B cell (primary cell): ENCODE measurements around the gene AP3D1. TPM values are rescaled to one million over a fixed set of nuclear protein-coding genes. Genes with fewer than 3 reads are reported as not detected.
A peak's percentile ranks its signal among the peaks of the same experiment; 100 is the strongest.

Experiments used
- ATAC-seq: fragments of 200-7000 bp; cut with Tn5 transposase; one replicate; pipeline ENCODE4 v1.10.0; 2021; ENCODE audit warnings: low read depth, mild to moderate bottlenecking, moderate number of reproducible peaks, moderate library complexity
- CTCF ChIA-PET: fragments of 350-600 bp; sonication (Branson Sonifier 250); formaldehyde crosslinking; loops from one replicate; lab custom pipeline; 2021; ENCODE audit warnings: antibody characterized with exemption, inconsistent platforms; lab: Charles Lee
- POLR2A ChIA-PET: fragments of 350-600 bp; sonication (Branson Sonifier 250); formaldehyde crosslinking; loops from one replicate; lab custom pipeline; 2021; ENCODE audit warnings: antibody characterized with exemption; lab: Charles Lee
- DNase-seq: peaks from one replicate; pipeline ENCODE4 v3.0.0; 2013
- H2AFZ ChIP-seq: 2 replicates; pipeline ENCODE4 v1.6.1; 2012; ENCODE audit warnings: mild to moderate bottlenecking, low read depth, low read length; ENCODE audit not compliant: insufficient read depth, poor library complexity, severe bottlenecking
- H3K27ac ChIP-seq, 2 donors: 1 replicate in 1 of 2; 2 replicates in 1 of 2; pipeline ENCODE4 v1.5.1; 2012 to 2013; ENCODE audit warnings: low read length in 2 of 2, mild to moderate bottlenecking in 2 of 2, moderate library complexity in 1 of 2
- H3K27me3 ChIP-seq, 4 experiments: fragments of 200-600 bp in 1 of 4; sonication (generic) in 1 of 4; replicated peaks in 1 of 4; 1 replicate in 2 of 4; 2 replicates in 2 of 4; pipeline versions ENCODE4 v1.6.1 to v1.7.0; 2013 to 2016; ENCODE audit warnings: low read length in 3 of 4, mild to moderate bottlenecking in 2 of 4, mixed read lengths in 1 of 4, moderate library complexity in 1 of 4; ENCODE audit not compliant: insufficient read depth in 4 of 4, control insufficient read depth in 3 of 4; ENCODE audit errors: control extremely low read depth in 1 of 4
- H3K36me3 ChIP-seq, 2 experiments: replicated peaks in 1 of 2; 1 replicate in 1 of 2; 2 replicates in 1 of 2; pipeline versions ENCODE4 v1.6.1 to v1.7.1; 2013; ENCODE audit warnings: low read length in 1 of 2; ENCODE audit not compliant: insufficient read depth in 2 of 2, control insufficient read depth in 1 of 2; ENCODE audit errors: control extremely low read depth in 1 of 2, extremely low read depth in 1 of 2
- H3K4me1 ChIP-seq, 2 donors: fragments of 200-600 bp in 1 of 2; sonication (generic) in 1 of 2; 1 replicate in 1 of 2; 2 replicates in 1 of 2; pipeline versions ENCODE4 v1.5.1 to v1.6.1; 2013 to 2017; ENCODE audit warnings: low read length in 2 of 2; ENCODE audit not compliant: control insufficient read depth in 2 of 2, insufficient read depth in 2 of 2
- H3K4me2 ChIP-seq: replicated peaks from 2 replicates; pipeline ENCODE3; 2012; ENCODE audit warnings: mild to moderate bottlenecking, low read depth, low read length; ENCODE audit not compliant: poor library complexity, severe bottlenecking
- H3K4me3 ChIP-seq, 5 experiments: fragments of 200-600 bp in 1 of 5; sonication (generic) in 1 of 5; 1 replicate in 3 of 5; 2 replicates in 2 of 5; pipeline versions ENCODE4 v1.5.1 to v1.7.0; 2011 to 2016; ENCODE audit warnings: low read length in 4 of 5, mild to moderate bottlenecking in 4 of 5, low read depth in 2 of 5, control low read depth in 1 of 5, moderate library complexity in 1 of 5; ENCODE audit not compliant: insufficient read depth in 1 of 5; ENCODE audit errors: control extremely low read depth in 1 of 5, extremely low read depth in 1 of 5
- H3K79me2 ChIP-seq: fragments of 200-600 bp; sonication (generic); one replicate; pipeline ENCODE4 v1.6.0; 2016; ENCODE audit warnings: low read length; ENCODE audit not compliant: control insufficient read depth, insufficient read depth
- H3K9ac ChIP-seq: fragments of 200-600 bp; sonication (generic); 2 replicates; pipeline ENCODE4 v1.6.1; 2017; ENCODE audit warnings: mild to moderate bottlenecking, low read length, moderate library complexity
- H3K9me3 ChIP-seq, 3 donors: one replicate each; pipeline versions ENCODE4 v1.6.1 to v1.7.1; 2013; ENCODE audit warnings: low read length in 2 of 3; ENCODE audit not compliant: control insufficient read depth in 2 of 3, insufficient read depth in 1 of 3; ENCODE audit errors: control extremely low read depth in 1 of 3
- H4K20me1 ChIP-seq: 2 replicates; pipeline ENCODE4 v1.6.0; 2012; ENCODE audit warnings: mild to moderate bottlenecking, low read length; ENCODE audit not compliant: insufficient read depth, control insufficient read depth, poor library complexity, severe bottlenecking
- H3K27ac Mint-ChIP-seq: one replicate; pipeline ENCODE4 v1.8.0; 2021; ENCODE audit warnings: mixed read lengths
- H3K27me3 Mint-ChIP-seq: one replicate; pipeline ENCODE4 v1.8.0; 2021; ENCODE audit warnings: mixed read lengths
- H3K4me1 Mint-ChIP-seq: one replicate; pipeline ENCODE4 v1.8.0; 2021; ENCODE audit warnings: mixed read lengths
- H3K4me3 Mint-ChIP-seq: one replicate; pipeline ENCODE4 v1.8.0; 2021; ENCODE audit warnings: mixed read lengths
- H3K9me3 Mint-ChIP-seq: one replicate; pipeline ENCODE4 v1.8.0; 2022; ENCODE audit warnings: mixed read lengths; ENCODE audit not compliant: insufficient read depth
- EZH2 ChIP-seq: IDR thresholded peaks from 2 replicates; pipeline ENCODE4 v1.6.1; 2012; ENCODE audit warnings: borderline replicate concordance, low read depth, mild to moderate bottlenecking, moderate library complexity, low read length; ENCODE audit not compliant: insufficient read depth, poor library complexity, severe bottlenecking
- WGBS: methylation state at CpG from one replicate; pipeline ENCODE4 v1.1.5; 2013; ENCODE audit warnings: missing lambda C conversion rate; ENCODE audit not compliant: insufficient coverage; 5-methylcytosine and 5-hydroxymethylcytosine counted together
- intact Hi-C: fragments of 100-400 bp; cut with micrococcal nuclease; formaldehyde crosslinking; loops from one replicate; pipeline ENCODE4 v1.10.0; 2022
- polyA plus RNA-seq: library from polyadenylated mRNA; depleted of rRNA; stranded (reverse); fragments of >200 nt; gene quantifications from 2 replicates; pipeline ENCODE4 v1.2.3, GENCODE V29; 2012
- total RNA-seq, 2 donors: library from RNA; stranded (reverse); fragments of 120-200 nt in 1 of 2; gene quantifications; 1 replicate in 1 of 2; 2 replicates in 1 of 2; pipeline versions ENCODE4 v1.2.3 to v1.2.4, GENCODE V29; 2013 to 2022
- TF ChIP-seq, protein P1 (sequence below): fragments of 200-600 bp; IDR thresholded peaks from one replicate; pipeline ENCODE4 v1.8.0; 2022; ENCODE audit warnings: antibody characterized with exemption, mild to moderate bottlenecking

AP3D1 gene
- total and polyA plus RNA-seq, 2 donors (not counting 1 experiment from before 2014, with no cell fraction given) = 96.4 to 114 TPM

DNA sequence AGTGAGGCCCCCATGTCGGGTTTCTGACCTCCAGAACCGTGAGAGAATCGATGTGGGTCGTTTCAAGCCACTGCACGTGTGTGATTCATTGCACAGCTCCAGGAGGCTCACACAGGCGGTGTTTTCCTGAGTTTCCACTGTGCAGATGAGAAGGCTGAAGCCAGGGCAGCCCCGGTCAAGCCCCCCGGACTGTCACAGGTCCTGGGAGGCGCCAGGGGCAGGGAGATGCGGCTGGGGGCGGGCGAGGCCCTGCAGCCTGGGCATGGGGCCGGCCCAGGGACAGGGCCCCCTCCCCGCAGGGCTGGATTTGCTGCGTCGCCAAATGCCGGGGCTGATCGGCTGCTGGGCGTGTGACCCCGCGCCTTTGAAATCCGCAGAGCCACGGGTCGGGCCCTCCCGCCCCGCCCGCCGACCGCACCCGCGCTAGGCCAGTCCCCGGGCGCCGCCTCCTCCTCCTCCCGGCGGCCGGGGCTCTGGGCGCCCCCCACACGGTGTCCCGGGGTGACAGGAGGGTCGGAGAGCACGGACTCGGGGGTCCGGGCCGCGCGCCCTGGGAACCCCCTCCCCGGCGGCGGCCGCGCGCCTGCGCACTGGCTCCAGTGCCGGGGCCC is 90.4 kb downstream of the AP3D1 start:
- H3K9me3 ChIP-seq = no peaks in the 10 kb centered on the region
- peak overlapping the region; percentile 98 for H3K4me2 ChIP-seq
- ChIA-PET CTCF (interaction anchor here (1.0 to 1.2 kb wide), 2 partner anchors 9 to 27 kb away, joined by 3 to 4 read pairs; no protein-coding TSS in a partner anchor), POLR2A (interaction anchor here (0.5 to 4.3 kb wide), 9 partner anchors 9 to 1345 kb away, joined by 3 to 41 read pairs (median 4); partner anchors contain the start of genes IZUMO4, MKNK2 and MOB3A)
- peaks cover 61% of the 10 kb centered on the region for H3K79me2 ChIP-seq
- no peaks in the 10 kb centered on the region for H3K27me3 ChIP-seq
- TF ChIP-seq EZH2 = no peak
- TF ChIP-seq, protein P1, sequence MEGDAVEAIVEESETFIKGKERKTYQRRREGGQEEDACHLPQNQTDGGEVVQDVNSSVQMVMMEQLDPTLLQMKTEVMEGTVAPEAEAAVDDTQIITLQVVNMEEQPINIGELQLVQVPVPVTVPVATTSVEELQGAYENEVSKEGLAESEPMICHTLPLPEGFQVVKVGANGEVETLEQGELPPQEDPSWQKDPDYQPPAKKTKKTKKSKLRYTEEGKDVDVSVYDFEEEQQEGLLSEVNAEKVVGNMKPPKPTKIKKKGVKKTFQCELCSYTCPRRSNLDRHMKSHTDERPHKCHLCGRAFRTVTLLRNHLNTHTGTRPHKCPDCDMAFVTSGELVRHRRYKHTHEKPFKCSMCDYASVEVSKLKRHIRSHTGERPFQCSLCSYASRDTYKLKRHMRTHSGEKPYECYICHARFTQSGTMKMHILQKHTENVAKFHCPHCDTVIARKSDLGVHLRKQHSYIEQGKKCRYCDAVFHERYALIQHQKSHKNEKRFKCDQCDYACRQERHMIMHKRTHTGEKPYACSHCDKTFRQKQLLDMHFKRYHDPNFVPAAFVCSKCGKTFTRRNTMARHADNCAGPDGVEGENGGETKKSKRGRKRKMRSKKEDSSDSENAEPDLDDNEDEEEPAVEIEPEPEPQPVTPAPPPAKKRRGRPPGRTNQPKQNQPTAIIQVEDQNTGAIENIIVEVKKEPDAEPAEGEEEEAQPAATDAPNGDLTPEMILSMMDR = no peak
- intact Hi-C loops = loop anchor here (1.0 kb wide), 2 partner anchors 10 to 35 kb away; partner anchors contain the start of genes IZUMO4, MKNK2 and MOB3A
- Mint-ChIP-seq H3K27ac (peak overlapping the region; percentile 95), H3K27me3 (no peaks in the 10 kb centered on the region), H3K4me1 (peaks cover 49% of the 10 kb centered on the region), H3K9me3 (no peaks in the 10 kb centered on the region), H3K4me3 (peak overlapping the region; percentile 95)
- peaks cover 36 to 74% of the 10 kb centered on the region in 2 donors for H3K4me1 ChIP-seq
- no peaks in the 10 kb centered on the region for H4K20me1 ChIP-seq
- H3K9ac ChIP-seq = peak overlapping the region; percentile 89
- no peaks in the 10 kb centered on the region for H3K36me3 ChIP-seq
- under 1% methylated on average over 55 of the region's 55 CpGs for WGBS
- H3K4me3 ChIP-seq = peak overlapping the region; percentile 59 to 94 (median 84)
- H2AFZ ChIP-seq = peak overlapping the region; percentile 87
- DNase-seq = no peak
- H3K27ac ChIP-seq = peak overlapping the region; percentile 92 to 97
- peak; percentile 48 for ATAC-seq
